GM12878 (cell line): ENCODE data around the gene PFKFB1. TPM values are rescaled to one million over a fixed set of nuclear protein-coding genes. Genes with fewer than 3 reads are reported as not detected.
A peak's percentile ranks its signal among the peaks of the same experiment; 100 is the strongest.

Experiments used
- ATAC-seq: fragments of 200-7000 bp; cut with Tn5 transposase; 3 replicates; pipeline ENCODE4 v1.9.1; 2020; ENCODE audit warnings: mild to moderate bottlenecking, moderate library complexity
- BruUV-seq: library from RNA; stranded (reverse); fragments of 400-500 nt; replicated peaks from 2 replicates; lab custom pipeline; 2021; lab: Mats Ljungman, UMichigan
- CTCF ChIA-PET: fragments of 300-600 bp; sonication (Branson Sonifier 250); formaldehyde crosslinking; extraction: SDS; loops from one replicate; lab custom pipeline; 2021; ENCODE audit warnings: inconsistent platforms; lab: Yijun Ruan, JAX
- POLR2A ChIA-PET: fragments of 350-600 bp; formaldehyde crosslinking; extraction: SDS; loops from one replicate; lab custom pipeline; 2021; ENCODE audit warnings: inconsistent platforms; lab: Charles Lee
- RAD21 ChIA-PET: fragments of 300-600 bp; sonication (Branson Sonifier 250); formaldehyde crosslinking; loops from one replicate; lab custom pipeline; 2023; ENCODE audit warnings: antibody characterized with exemption; ENCODE audit not compliant: unreplicated experiment; lab: Charles Lee
- SMC1A ChIA-PET: fragments of 300-600 bp; sonication (Branson Sonifier 250); formaldehyde crosslinking; loops from one replicate; lab custom pipeline; 2023; ENCODE audit not compliant: unreplicated experiment, uncharacterized antibody; lab: Charles Lee
- DNase-seq: peaks from one replicate; pipeline ENCODE4 v3.0.0-alpha.2; 2011; ENCODE audit warnings: low read depth, low spot score
- FAIRE-seq: peaks from 3 replicates; lab custom pipeline; 2011; peaks lifted over from hg19 to GRCh38; lab: Jason Lieb, UNC
- H2AFZ ChIP-seq: 2 replicates; pipeline ENCODE4 v1.6.0; 2011; ENCODE audit warnings: low read depth, low read length, control low read depth; ENCODE audit not compliant: control insufficient read depth
- H3K27ac ChIP-seq: 2 replicates; pipeline ENCODE4 v1.5.1; 2011; ENCODE audit warnings: control low read depth; ENCODE audit not compliant: control insufficient read depth, insufficient read depth
- H3K27me3 ChIP-seq, 2 experiments: replicated peaks in 1 of 2; 2 replicates each; pipeline versions ENCODE4 v1.6.0 to v1.6.1; 2011; ENCODE audit warnings: low read length in 1 of 2; ENCODE audit not compliant: control insufficient read depth in 2 of 2, insufficient read depth in 2 of 2
- H3K36me3 ChIP-seq, 2 experiments: 2 replicates each; pipeline ENCODE4 v1.5.1; 2011; ENCODE audit warnings: low read length in 1 of 2; ENCODE audit not compliant: control insufficient read depth in 2 of 2, insufficient read depth in 2 of 2
- H3K4me1 ChIP-seq: 2 replicates; pipeline ENCODE4 v1.6.1; 2011; ENCODE audit warnings: mild to moderate bottlenecking, low read length, moderate library complexity, mixed read lengths; ENCODE audit not compliant: control insufficient read depth, insufficient read depth
- H3K4me2 ChIP-seq: 2 replicates; pipeline ENCODE4 v1.6.0; 2011; ENCODE audit warnings: control low read depth; ENCODE audit not compliant: control insufficient read depth, insufficient read depth
- H3K4me3 ChIP-seq: fragments of 200-600 bp; sonication (generic); 2 replicates; pipeline ENCODE4 v1.5.1; 2016
- H3K79me2 ChIP-seq: 2 replicates; pipeline ENCODE4 v1.6.0; 2011; ENCODE audit warnings: low read length; ENCODE audit not compliant: control insufficient read depth, insufficient read depth
- H3K9ac ChIP-seq: 2 replicates; pipeline ENCODE4 v1.8.0; 2011; ENCODE audit warnings: low read length, control low read depth, mixed read lengths; ENCODE audit not compliant: control insufficient read depth, insufficient read depth
- H3K9me3 ChIP-seq: replicated peaks from 3 replicates; pipeline ENCODE4 v1.5.1; 2011; ENCODE audit warnings: mild to moderate bottlenecking, low read length; ENCODE audit not compliant: control insufficient read depth, insufficient read depth
- H4K20me1 ChIP-seq: 2 replicates; pipeline ENCODE4 v1.6.0; 2011; ENCODE audit not compliant: control insufficient read depth, insufficient read depth
- BMI1 ChIP-seq: fragments of 450-650 bp; IDR thresholded peaks from 2 replicates; pipeline ENCODE4 v1.6.1; 2016; ENCODE audit warnings: mild to moderate bottlenecking, moderate library complexity, borderline replicate concordance
- CUX1 ChIP-seq: IDR thresholded peaks from 2 replicates; pipeline ENCODE4 v1.6.1; 2012; ENCODE audit warnings: improper control_type of control experiment, low read depth, low read length; ENCODE audit not compliant: insufficient replicate concordance
- IRF4 ChIP-seq: IDR thresholded peaks from 2 replicates; pipeline ENCODE4 v1.6.1; 2011; ENCODE audit warnings: low read depth, low read length
- NFXL1 ChIP-seq: fragments of 450-650 bp; IDR thresholded peaks from 2 replicates; pipeline ENCODE4 v1.6.1; 2017; ENCODE audit warnings: antibody characterized with exemption, mild to moderate bottlenecking, borderline replicate concordance
- PML ChIP-seq: IDR thresholded peaks from 2 replicates; pipeline ENCODE4 v1.6.1; 2012; ENCODE audit warnings: low read length, inconsistent platforms
- RB1 ChIP-seq: fragments of 450-650 bp; formaldehyde crosslinking; IDR thresholded peaks from 2 replicates; pipeline ENCODE4 v1.6.1; 2017; ENCODE audit warnings: mild to moderate bottlenecking, borderline replicate concordance
- SIN3A ChIP-seq: IDR thresholded peaks from 2 replicates; pipeline ENCODE4 v1.6.1; 2012; ENCODE audit warnings: low read depth, low read length, improper control_type of control experiment
- SMC3 ChIP-seq: IDR thresholded peaks from 2 replicates; pipeline ENCODE4 v1.6.1; 2011; ENCODE audit warnings: low read length, improper control_type of control experiment, borderline replicate concordance
- ZBTB40 ChIP-seq: fragments of 450-650 bp; IDR thresholded peaks from 2 replicates; pipeline ENCODE4 v1.6.1; 2016; ENCODE audit warnings: mild to moderate bottlenecking, moderate library complexity, borderline replicate concordance
- ZNF24 ChIP-seq: fragments of 450-650 bp; IDR thresholded peaks from 2 replicates; pipeline ENCODE4 v1.6.1; 2017; ENCODE audit warnings: antibody characterized with exemption, mild to moderate bottlenecking
- ZNF622 ChIP-seq: fragments of 450-650 bp; IDR thresholded peaks from 2 replicates; pipeline ENCODE4 v1.6.1; 2017; ENCODE audit warnings: mild to moderate bottlenecking, inconsistent platforms
- WGBS: methylation state at CpG from one replicate; pipeline ENCODE4 v1.1.6; 2016; ENCODE audit warnings: low lambda C conversion rate; ENCODE audit not compliant: insufficient replicate concordance, insufficient coverage; ENCODE audit errors: missing lambda C conversion rate; 5-methylcytosine and 5-hydroxymethylcytosine counted together
- in situ Hi-C: fragments of 300-500 bp; cut with MboI; formaldehyde crosslinking; loops from 9 replicates; pipeline ENCODE4 v1.14.3; 2018; ENCODE audit warnings: mixed read lengths
- intact Hi-C: fragments of 100-400 bp; cut with micrococcal nuclease; formaldehyde crosslinking; loops from one replicate; pipeline ENCODE4 v1.14.2; 2022; ENCODE audit not compliant: unreplicated experiment
- polyA plus RNA-seq, 11 experiments: library from polyadenylated mRNA; depleted of rRNA in 4 of 11; unstranded in 6 of 11; stranded (reverse) in 5 of 11; fragments of >200 nt; fragmentation: Nextera tagmentation in 4 of 11; fragmentation: Illumina TruSeq in 1 of 11; extraction: Ambion mirVana in 4 of 11; extraction: Trizol in 1 of 11; gene quantifications; 1 replicate in 1 of 11; 2 replicates in 10 of 11; pipeline versions ENCODE4 v1.2.1 to v1.2.3, GENCODE V29; 2011 to 2016; ENCODE audit warnings: inconsistent platforms in 2 of 11, missing spikeins in 2 of 11, low read depth in 1 of 11
- total RNA-seq, 4 experiments: library from RNA; depleted of rRNA in 3 of 4; stranded (reverse); fragments of >200 nt in 3 of 4; fragmentation: Illumina TruSeq in 1 of 4; extraction: Trizol in 1 of 4; gene quantifications; 2 replicates each; pipeline versions ENCODE4 v1.2.1 to v1.2.3, GENCODE V29; 2013 to 2021

PFKFB1 gene
- total and polyA plus RNA-seq, 10 of the 15 experiments (the other 5 are each of a cell fraction or from before 2014, with no cell fraction given): 0.13 to 0.59 (median 0.37) TPM

GRCh38 chrX:54920610-54921426 is 73.2 kb downstream of the PFKFB1 start, which contains the start of gene TRO:
Gene TRO, plus strand, starts transcription at chrX:54920824. Its CDS starts 1,423 bp downstream, at chrX:54922247.
- 14% methylated on average over 28 of the region's 29 CpGs for WGBS
- intact Hi-C loops (no loop called here), in situ Hi-C loops (no loop called here)
- no peak within 1 kb of the TSS; the same call in 1 of the 2 replicates for H2AFZ ChIP-seq
- no peaks in the 10 kb centered on the region for H3K4me1 ChIP-seq
- H3K36me3 ChIP-seq: no peaks in the 10 kb centered on the region
- H3K9ac ChIP-seq: no peak within 1 kb of the TSS
- FAIRE-seq (no peak), ATAC-seq (no peak), DNase-seq (no peak)
- no peaks in the 10 kb centered on the region; the same call in 2 of the 3 replicates for H3K9me3 ChIP-seq
- H3K4me2 ChIP-seq: 0 out of 2 replicates have a peak within 1 kb of the TSS, but pooled peaks have one; percentile 25
- H3K27me3 ChIP-seq: 0 out of 4 replicates have a peak, but pooled peaks cover 0 to 1% of the 10 kb centered on the region in 2 experiments
- ChIA-PET CTCF (no interaction called here), SMC1A (no interaction called here), POLR2A (no interaction called here), RAD21 (no interaction called here)
- no peaks in the 10 kb centered on the region for H4K20me1 ChIP-seq
- H3K4me3 ChIP-seq: no peak within 1 kb of the TSS
- no peaks in the 10 kb centered on the region for H3K79me2 ChIP-seq
- no TSS peak for BruUV-seq
- no peak within 1 kb of the TSS for H3K27ac ChIP-seq
- no peak for TF ChIP-seq RB1
- TF ChIP-seq ZNF24: no peak
- TF ChIP-seq ZNF622: no peak
- no peak for TF ChIP-seq IRF4
- no peak for TF ChIP-seq SMC3
- no peak for TF ChIP-seq CUX1
- no peak for TF ChIP-seq PML
- TF ChIP-seq NFXL1: no peak
- no peak for TF ChIP-seq SIN3A
- no peak for TF ChIP-seq BMI1
- TF ChIP-seq ZBTB40: no peak
